GM12878 (cell line): ENCODE data around the gene CFDP1. TPM values are rescaled to one million over a fixed set of nuclear protein-coding genes. Genes with fewer than 3 reads are reported as not detected.

Source experiments
- ATAC-seq: fragments of 200-7000 bp; cut with Tn5 transposase; 3 replicates; pipeline ENCODE4 v1.9.1; 2020; ENCODE audit warnings: mild to moderate bottlenecking, moderate library complexity
- BruUV-seq: library from RNA; stranded (reverse); fragments of 400-500 nt; replicated peaks from 2 replicates; lab custom pipeline; 2021; lab: Mats Ljungman, UMichigan
- CTCF ChIA-PET: fragments of 300-600 bp; sonication (Branson Sonifier 250); formaldehyde crosslinking; extraction: SDS; loops from one replicate; lab custom pipeline; 2021; ENCODE audit warnings: inconsistent platforms; lab: Yijun Ruan, JAX
- POLR2A ChIA-PET: fragments of 350-600 bp; formaldehyde crosslinking; extraction: SDS; loops from one replicate; lab custom pipeline; 2021; ENCODE audit warnings: inconsistent platforms; lab: Charles Lee
- RAD21 ChIA-PET: fragments of 300-600 bp; sonication (Branson Sonifier 250); formaldehyde crosslinking; loops from one replicate; lab custom pipeline; 2023; ENCODE audit warnings: antibody characterized with exemption; ENCODE audit not compliant: unreplicated experiment; lab: Charles Lee
- SMC1A ChIA-PET: fragments of 300-600 bp; sonication (Branson Sonifier 250); formaldehyde crosslinking; loops from one replicate; lab custom pipeline; 2023; ENCODE audit not compliant: unreplicated experiment, uncharacterized antibody; lab: Charles Lee
- DNase-seq: peaks from one replicate; pipeline ENCODE4 v3.0.0-alpha.2; 2011; ENCODE audit warnings: low read depth, low spot score
- FAIRE-seq: peaks from 3 replicates; lab custom pipeline; 2011; peaks lifted over from hg19 to GRCh38; lab: Jason Lieb, UNC
- H2AFZ ChIP-seq: 2 replicates; pipeline ENCODE4 v1.6.0; 2011; ENCODE audit warnings: low read depth, low read length, control low read depth; ENCODE audit not compliant: control insufficient read depth
- H3K27ac ChIP-seq: 2 replicates; pipeline ENCODE4 v1.5.1; 2011; ENCODE audit warnings: control low read depth; ENCODE audit not compliant: control insufficient read depth, insufficient read depth
- H3K27me3 ChIP-seq, 2 experiments: replicated peaks in 1 of 2; 2 replicates each; pipeline versions ENCODE4 v1.6.0 to v1.6.1; 2011; ENCODE audit warnings: low read length in 1 of 2; ENCODE audit not compliant: control insufficient read depth in 2 of 2, insufficient read depth in 2 of 2
- H3K36me3 ChIP-seq, 2 experiments: 2 replicates each; pipeline ENCODE4 v1.5.1; 2011; ENCODE audit warnings: low read length in 1 of 2; ENCODE audit not compliant: control insufficient read depth in 2 of 2, insufficient read depth in 2 of 2
- H3K4me1 ChIP-seq: 2 replicates; pipeline ENCODE4 v1.6.1; 2011; ENCODE audit warnings: mild to moderate bottlenecking, low read length, moderate library complexity, mixed read lengths; ENCODE audit not compliant: control insufficient read depth, insufficient read depth
- H3K4me2 ChIP-seq: 2 replicates; pipeline ENCODE4 v1.6.0; 2011; ENCODE audit warnings: control low read depth; ENCODE audit not compliant: control insufficient read depth, insufficient read depth
- H3K4me3 ChIP-seq: fragments of 200-600 bp; sonication (generic); 2 replicates; pipeline ENCODE4 v1.5.1; 2016
- H3K79me2 ChIP-seq: 2 replicates; pipeline ENCODE4 v1.6.0; 2011; ENCODE audit warnings: low read length; ENCODE audit not compliant: control insufficient read depth, insufficient read depth
- H3K9ac ChIP-seq: 2 replicates; pipeline ENCODE4 v1.8.0; 2011; ENCODE audit warnings: low read length, control low read depth, mixed read lengths; ENCODE audit not compliant: control insufficient read depth, insufficient read depth
- H3K9me3 ChIP-seq: replicated peaks from 3 replicates; pipeline ENCODE4 v1.5.1; 2011; ENCODE audit warnings: mild to moderate bottlenecking, low read length; ENCODE audit not compliant: control insufficient read depth, insufficient read depth
- H4K20me1 ChIP-seq: 2 replicates; pipeline ENCODE4 v1.6.0; 2011; ENCODE audit not compliant: control insufficient read depth, insufficient read depth
- BCLAF1 ChIP-seq: fragments of 450-650 bp; IDR thresholded peaks from 2 replicates; pipeline ENCODE4 v1.6.1; 2017; ENCODE audit warnings: antibody characterized with exemption, mild to moderate bottlenecking, moderate library complexity
- CBFB ChIP-seq: IDR thresholded peaks from 2 replicates; pipeline ENCODE4 v1.6.1; 2016; ENCODE audit warnings: antibody characterized with exemption, low read depth
- CHD4 ChIP-seq: fragments of 200-600 bp; sonication (generic); IDR thresholded peaks from 2 replicates; pipeline ENCODE4 v1.6.1; 2016; ENCODE audit warnings: mild to moderate bottlenecking
- HDAC6 ChIP-seq: fragments of 200-600 bp; sonication (generic); IDR thresholded peaks from one replicate; pipeline ENCODE4 v1.8.0; 2017; ENCODE audit warnings: antibody characterized with exemption; ENCODE audit not compliant: unreplicated experiment
- KDM1A ChIP-seq: fragments of 200-600 bp; sonication (generic); IDR thresholded peaks from 2 replicates; pipeline ENCODE4 v1.6.1; 2016; ENCODE audit warnings: borderline replicate concordance
- LARP7 ChIP-seq: fragments of 450-650 bp; IDR thresholded peaks from 2 replicates; pipeline ENCODE4 v1.6.1; 2017; ENCODE audit warnings: mild to moderate bottlenecking
- MYB ChIP-seq: fragments of 150-350 bp; IDR thresholded peaks from 2 replicates; pipeline ENCODE4 v1.6.1; 2014; ENCODE audit warnings: mild to moderate bottlenecking, low read depth, low read length, borderline replicate concordance
- MYC ChIP-seq: IDR thresholded peaks from 2 replicates; pipeline ENCODE4 v1.6.1; 2011; ENCODE audit warnings: mild to moderate bottlenecking, low read length, moderate library complexity, inconsistent platforms; ENCODE audit not compliant: insufficient read depth, insufficient replicate concordance, insufficient read length, severe bottlenecking
- NRF1 ChIP-seq: conservative IDR thresholded peaks from 2 replicates; pipeline ENCODE4 v1.6.1; 2011; ENCODE audit warnings: mild to moderate bottlenecking, low read depth, low read length, improper control_type of control experiment
- PAX5 ChIP-seq: IDR thresholded peaks from 2 replicates; pipeline ENCODE4 v1.6.1; 2011; ENCODE audit warnings: low read depth, low read length, borderline replicate concordance
- POU2F2 ChIP-seq: IDR thresholded peaks from 3 replicates; pipeline ENCODE4 v1.6.1; 2011; ENCODE audit warnings: low read depth, mild to moderate bottlenecking, low read length, borderline replicate concordance
- RFX5 ChIP-seq: IDR thresholded peaks from 2 replicates; pipeline ENCODE4 v1.6.1; 2011; ENCODE audit warnings: low read depth, low read length, improper control_type of control experiment
- SMAD5 ChIP-seq: IDR thresholded peaks from 2 replicates; pipeline ENCODE4 v1.6.1; 2016; ENCODE audit warnings: antibody characterized with exemption, low read depth
- SMC3 ChIP-seq: IDR thresholded peaks from 2 replicates; pipeline ENCODE4 v1.6.1; 2011; ENCODE audit warnings: low read length, improper control_type of control experiment, borderline replicate concordance
- WRNIP1 ChIP-seq: IDR thresholded peaks from 2 replicates; pipeline ENCODE4 v1.6.1; 2011; ENCODE audit warnings: low read depth, low read length, improper control_type of control experiment, borderline replicate concordance
- ZNF622 ChIP-seq: fragments of 450-650 bp; IDR thresholded peaks from 2 replicates; pipeline ENCODE4 v1.6.1; 2017; ENCODE audit warnings: mild to moderate bottlenecking, inconsistent platforms
- in situ Hi-C: fragments of 300-500 bp; cut with MboI; formaldehyde crosslinking; loops from 9 replicates; pipeline ENCODE4 v1.14.3; 2018; ENCODE audit warnings: mixed read lengths
- intact Hi-C: fragments of 100-400 bp; cut with micrococcal nuclease; formaldehyde crosslinking; loops from one replicate; pipeline ENCODE4 v1.14.2; 2022; ENCODE audit not compliant: unreplicated experiment
- polyA plus RNA-seq, 11 experiments: library from polyadenylated mRNA; depleted of rRNA in 4 of 11; unstranded in 6 of 11; stranded (reverse) in 5 of 11; fragments of >200 nt; fragmentation: Nextera tagmentation in 4 of 11; fragmentation: Illumina TruSeq in 1 of 11; extraction: Ambion mirVana in 4 of 11; extraction: Trizol in 1 of 11; gene quantifications; 1 replicate in 1 of 11; 2 replicates in 10 of 11; pipeline versions ENCODE4 v1.2.1 to v1.2.3, GENCODE V29; 2011 to 2016; ENCODE audit warnings: inconsistent platforms in 2 of 11, missing spikeins in 2 of 11, low read depth in 1 of 11
- total RNA-seq, 4 experiments: library from RNA; depleted of rRNA in 3 of 4; stranded (reverse); fragments of >200 nt in 3 of 4; fragmentation: Illumina TruSeq in 1 of 4; extraction: Trizol in 1 of 4; gene quantifications; 2 replicates each; pipeline versions ENCODE4 v1.2.1 to v1.2.3, GENCODE V29; 2013 to 2021
- TF ChIP-seq, protein P1 (sequence below): IDR thresholded peaks from 2 replicates; pipeline ENCODE4 v1.6.1; 2012; ENCODE audit warnings: low read depth, low read length, improper control_type of control experiment

The CFDP1 gene
- total and polyA plus RNA-seq, 10 of the 15 experiments (the other 5 are each of a cell fraction or from before 2014, with no cell fraction given), result 22.3 to 64.8 (median 36.7) TPM

DNA sequence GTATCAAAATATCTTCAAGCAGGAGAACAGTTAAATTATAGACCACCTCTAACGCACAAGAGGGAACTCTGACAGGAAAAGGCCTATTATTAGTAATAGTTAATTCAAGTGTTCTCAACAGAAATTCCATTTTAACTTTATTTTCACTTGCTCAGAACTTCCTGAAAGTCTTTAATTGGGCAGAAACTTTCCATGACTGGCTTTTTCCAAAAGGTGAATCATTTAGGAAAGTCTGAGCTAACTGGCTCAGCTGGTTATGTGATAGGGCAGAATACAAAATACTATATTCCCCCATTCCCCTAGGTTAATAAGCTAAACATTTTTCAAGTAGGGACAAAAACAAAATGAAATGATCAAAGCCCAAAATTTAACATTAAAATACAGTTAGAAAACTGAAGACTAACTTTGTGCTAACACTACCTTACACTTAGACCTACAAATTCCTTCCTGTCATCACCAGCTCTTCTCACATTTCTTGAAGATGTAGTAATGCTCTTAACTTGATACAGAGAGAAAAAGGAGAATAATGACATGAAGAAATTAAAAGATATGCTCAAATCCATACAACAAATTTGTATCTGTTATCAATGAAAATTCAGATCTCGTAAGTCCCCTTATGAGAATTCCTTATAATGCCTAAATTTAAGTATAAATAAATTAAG, 31.0 kb downstream of the CFDP1 start (continued):
- TF ChIP-seq, protein P1, sequence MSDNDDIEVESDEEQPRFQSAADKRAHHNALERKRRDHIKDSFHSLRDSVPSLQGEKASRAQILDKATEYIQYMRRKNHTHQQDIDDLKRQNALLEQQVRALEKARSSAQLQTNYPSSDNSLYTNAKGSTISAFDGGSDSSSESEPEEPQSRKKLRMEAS, result no peak
- TF ChIP-seq WRNIP1 (no peak), MYC (no peak), BCLAF1 (no peak), LARP7 (no peak), MYB (no peak), RFX5 (no peak), NRF1 (no peak)

GRCh38 chr16:75401691-75402090, 31.6 kb downstream of the CFDP1 start:
- no peak overlapping the region for H3K4me3 ChIP-seq
- no TSS peak for BruUV-seq
- ATAC-seq (no peak), DNase-seq (no peak), FAIRE-seq (no peak)
- RAD21 ChIA-PET, result interaction anchor here (0.6 to 5.2 kb wide), 8 partner anchors 11 to 266 kb away, joined by 3 to 44 read pairs (median 4); no protein-coding TSS in a partner anchor
- SMC1A ChIA-PET, result interaction anchor here (0.8 to 3.8 kb wide), 11 partner anchors 8 to 205 kb away, joined by 3 to 28 read pairs (median 4); no protein-coding TSS in a partner anchor
- no peak overlapping the region for H3K9ac ChIP-seq
- intact Hi-C loops, result loop anchor here (2.0 to 5.0 kb wide), 2 partner anchors 169 to 363 kb away; no protein-coding TSS in a partner anchor
- no peaks in the 10 kb centered on the region for H3K79me2 ChIP-seq
- POLR2A ChIA-PET, result interaction anchor here (0.6 to 1.3 kb wide), 2 partner anchors 9 to 202 kb away, joined by 3 to 4 read pairs; no protein-coding TSS in a partner anchor
- H3K4me1 ChIP-seq, result no peaks in the 10 kb centered on the region
- H3K36me3 ChIP-seq, result no peaks in the 10 kb centered on the region
- in situ Hi-C loops, result no loop called here
- no peak overlapping the region for H2AFZ ChIP-seq
- no peaks in the 10 kb centered on the region for H3K9me3 ChIP-seq
- no peak overlapping the region for H3K27ac ChIP-seq
- H3K27me3 ChIP-seq, result no peaks in the 10 kb centered on the region
- CTCF ChIA-PET, result interaction anchor here (0.6 to 5.4 kb wide), 30 partner anchors 10 to 472 kb away, joined by 3 to 85 read pairs (median 4); partner anchors contain the start of gene TMEM170A
- no peak overlapping the region for H3K4me2 ChIP-seq
- no peaks in the 10 kb centered on the region for H4K20me1 ChIP-seq
- no peak for TF ChIP-seq CBFB
- no peak for TF ChIP-seq ZNF622
- no peak for TF ChIP-seq HDAC6
- TF ChIP-seq CHD4, result no peak
- no peak for TF ChIP-seq PAX5
- TF ChIP-seq SMC3, result no peak
- no peak for TF ChIP-seq SMAD5
- no peak for TF ChIP-seq POU2F2
- TF ChIP-seq KDM1A, result no peak
- TF ChIP-seq, all 136 proteins: peak for 0
